GM10847 (cell line): Measurements from ENCODE around the gene KMT2E.

ENCODE experiments used
- POLR2A ChIP-seq: IDR thresholded peaks from 2 replicates; pipeline ENCODE4 v1.6.1; 2011; ENCODE audit not compliant: insufficient read length; ENCODE audit errors: extremely low read depth

Gene KMT2E

DNA sequence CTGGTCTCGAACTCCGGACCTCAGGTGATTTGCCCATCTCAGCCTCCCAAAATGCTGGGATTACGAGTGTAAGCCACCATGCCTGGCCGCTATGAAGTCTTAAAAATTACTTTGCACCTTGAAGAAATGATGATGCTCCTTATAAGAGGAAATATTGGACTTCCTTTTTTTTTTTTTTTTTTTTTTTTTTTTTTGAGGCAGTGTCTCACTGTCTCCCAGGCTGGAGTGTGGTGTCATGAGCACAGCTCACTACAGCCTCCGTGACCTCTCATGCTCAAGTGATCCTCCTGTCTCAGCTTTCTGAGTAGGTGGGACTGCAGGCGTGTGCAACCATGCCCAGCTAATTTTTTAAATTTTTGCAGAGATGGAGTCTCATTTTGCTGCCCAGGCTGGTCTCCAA, 65.3 kb downstream of the KMT2E start:
- TF ChIP-seq POLR2A: no peak

- no peak for TF ChIP-seq POLR2A
Observed at GRCh38 chr7:105084581-105084980, 70.6 kb downstream of the KMT2E start.

DNA sequence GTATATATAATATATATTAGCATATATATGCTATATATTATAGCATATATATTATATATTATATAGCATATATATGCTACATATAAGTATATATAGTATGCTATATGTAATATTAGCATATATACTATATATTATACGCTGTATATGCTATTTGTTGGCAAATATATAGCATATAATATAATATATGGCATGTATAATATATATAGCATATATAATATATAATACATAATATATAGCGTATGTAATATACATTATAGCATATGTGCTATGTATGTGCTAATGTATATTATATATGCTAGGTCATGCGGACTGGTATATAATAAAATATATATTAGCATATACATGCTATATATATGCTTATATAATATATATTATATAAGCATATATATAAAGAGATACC, 72.8 kb downstream of the KMT2E start:
- no peak for TF ChIP-seq POLR2A

GRCh38 chr7:105087981-105088380, 74.0 kb downstream of the KMT2E start:
- TF ChIP-seq POLR2A: no peak

DNA sequence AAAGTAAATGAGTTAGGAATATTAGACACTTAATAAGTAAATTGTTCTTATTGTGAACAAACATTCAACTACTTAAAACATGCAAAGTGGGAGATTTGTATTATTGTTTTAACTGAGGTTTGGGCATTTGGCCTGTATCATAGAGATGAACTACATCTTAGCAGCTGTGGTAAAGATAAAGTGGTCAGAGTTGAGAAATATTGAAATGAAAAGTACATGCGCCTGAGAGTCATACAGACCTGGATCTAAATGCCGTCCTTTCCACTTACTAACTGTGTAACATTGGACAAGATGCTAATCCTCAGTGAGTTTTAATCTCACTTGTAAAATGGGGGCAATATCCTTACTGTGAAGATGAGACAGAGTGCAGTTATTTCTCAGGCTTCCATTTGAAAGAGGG, 74.5 kb downstream of the KMT2E start:
- no peak for TF ChIP-seq POLR2A

DNA sequence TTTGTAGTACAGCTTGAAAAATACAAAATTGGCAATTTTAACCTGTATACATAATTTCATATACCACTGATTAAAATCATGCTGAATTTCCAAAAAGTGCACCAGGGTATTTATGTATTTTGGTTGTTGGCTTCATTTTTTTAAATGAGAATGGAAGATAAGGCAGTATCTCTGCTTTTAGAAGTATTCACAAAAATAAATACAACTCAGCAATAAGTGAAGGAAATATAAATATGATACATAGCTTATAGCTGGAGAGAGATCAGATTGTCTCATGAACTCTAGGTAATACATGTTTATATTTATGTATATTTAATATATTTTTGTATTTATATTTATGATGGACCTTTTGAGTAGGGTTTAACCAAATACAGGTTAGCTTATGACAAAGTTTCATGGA, 81.0 kb downstream of the KMT2E start:
- no peak for TF ChIP-seq POLR2A

GRCh38 chr7:105096306-105096705, 82.3 kb downstream of the KMT2E start:
- no peak for TF ChIP-seq POLR2A

DNA sequence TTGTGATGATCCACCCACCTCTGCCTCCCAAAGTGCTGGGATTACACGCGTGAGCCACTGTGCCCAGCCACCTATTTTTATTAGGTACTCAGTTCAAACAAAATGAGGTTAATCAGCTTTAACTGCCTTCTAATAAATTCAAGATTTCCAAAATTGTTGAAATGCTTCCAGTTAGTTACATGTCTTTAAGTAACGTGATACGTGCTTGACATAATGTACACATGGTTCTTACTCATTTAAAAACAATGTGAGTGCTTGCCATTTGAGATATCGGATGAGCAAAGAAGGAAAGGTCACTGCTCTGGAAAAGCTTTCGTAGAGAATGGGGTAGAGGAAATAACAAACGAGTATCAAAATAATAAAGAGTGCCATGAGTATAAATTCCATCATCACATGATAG, 83.6 kb downstream of the KMT2E start:
- no peak for TF ChIP-seq POLR2A

- no peak for TF ChIP-seq POLR2A
Observed at GRCh38 chr7:105098863-105099515, 85.0 kb downstream of the KMT2E start.

DNA sequence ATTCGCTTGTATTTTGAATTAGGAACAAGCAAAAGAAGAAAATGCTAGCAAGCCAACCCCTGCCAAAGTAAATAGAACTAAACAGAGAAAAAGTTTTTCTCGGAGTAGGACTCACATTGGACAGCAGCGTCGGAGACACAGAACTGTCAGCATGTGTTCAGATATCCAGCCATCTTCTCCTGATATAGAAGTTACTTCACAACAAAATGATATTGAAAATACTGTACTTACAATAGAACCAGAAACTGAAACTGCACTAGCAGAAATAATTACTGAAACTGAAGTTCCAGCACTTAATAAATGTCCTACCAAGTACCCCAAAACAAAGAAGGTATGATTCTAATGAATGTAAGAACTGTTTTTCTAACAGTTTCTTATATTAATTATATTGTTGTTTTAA, 87.9 kb downstream of the KMT2E start:
- TF ChIP-seq POLR2A: no peak

GRCh38 chr7:105102557-105103352, 88.8 kb downstream of the KMT2E start:
- TF ChIP-seq POLR2A: no peak

GRCh38 chr7:105105579-105105978, 91.6 kb downstream of the KMT2E start:
- TF ChIP-seq POLR2A: no peak

DNA sequence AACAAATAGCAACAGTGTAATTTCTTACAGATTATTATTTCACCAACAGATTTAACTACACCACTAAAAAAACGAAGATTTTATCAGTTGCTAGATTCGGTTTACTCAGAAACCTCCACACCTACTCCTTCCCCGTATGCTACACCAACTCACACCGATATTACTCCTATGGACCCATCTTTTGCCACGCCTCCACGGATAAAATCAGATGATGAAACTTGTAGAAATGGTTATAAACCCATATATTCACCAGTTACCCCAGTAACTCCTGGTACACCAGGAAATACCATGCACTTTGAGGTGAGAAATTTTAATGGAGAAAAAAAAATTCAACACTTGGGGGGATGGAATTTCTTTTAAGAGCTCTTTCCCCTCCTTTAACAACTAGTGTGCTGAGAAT, 92.5 kb downstream of the KMT2E start:
- TF ChIP-seq POLR2A: no peak

- TF ChIP-seq POLR2A: no peak
Observed at GRCh38 chr7:105107458-105107857, 93.5 kb downstream of the KMT2E start.

DNA sequence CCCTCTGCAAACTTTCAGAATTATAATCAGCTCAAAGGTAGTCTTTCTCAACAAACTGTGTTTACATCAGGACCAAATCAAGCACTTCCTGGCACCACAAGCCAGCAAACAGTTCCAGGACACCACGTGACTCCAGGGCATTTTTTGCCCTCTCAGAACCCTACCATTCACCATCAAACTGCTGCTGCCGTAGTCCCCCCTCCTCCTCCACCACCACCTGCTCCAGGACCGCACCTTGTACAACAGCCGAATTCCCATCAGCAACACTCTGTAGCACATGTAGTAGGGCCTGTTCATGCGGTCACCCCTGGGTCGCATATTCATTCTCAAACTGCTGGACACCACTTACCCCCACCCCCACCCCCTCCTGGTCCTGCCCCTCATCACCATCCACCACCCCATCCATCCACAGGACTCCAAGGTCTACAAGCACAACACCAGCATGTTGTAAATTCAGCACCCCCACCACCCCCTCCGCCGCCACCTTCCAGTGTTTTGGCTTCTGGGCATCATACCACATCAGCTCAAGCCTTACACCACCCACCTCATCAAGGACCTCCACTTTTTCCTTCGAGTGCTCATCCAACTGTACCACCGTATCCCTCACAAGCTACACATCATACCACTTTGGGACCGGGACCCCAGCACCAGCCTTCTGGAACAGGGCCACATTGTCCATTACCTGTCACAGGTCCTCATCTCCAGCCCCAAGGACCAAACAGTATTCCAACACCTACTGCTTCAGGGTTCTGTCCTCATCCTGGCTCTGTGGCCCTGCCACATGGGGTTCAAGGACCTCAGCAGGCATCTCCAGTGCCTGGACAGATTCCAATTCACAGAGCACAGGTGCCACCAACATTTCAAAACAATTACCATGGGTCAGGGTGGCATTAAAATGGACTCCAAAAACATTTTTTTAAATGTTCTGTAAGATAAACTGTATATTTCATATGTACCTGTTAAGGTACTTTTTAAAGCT, 98.7 kb downstream of the KMT2E start:
- no peak for TF ChIP-seq POLR2A
